PFSK-1 (cell line): ENCODE results near the gene ARMCX1. TPM values are rescaled to one million over a fixed set of nuclear protein-coding genes. Genes with fewer than 3 reads are reported as not detected.

ENCODE experiments used
- FOXP2 ChIP-seq: optimal IDR thresholded peaks from 2 replicates; pipeline ENCODE3; 2011; ENCODE audit warnings: borderline replicate concordance, control low read depth, inconsistent platforms; ENCODE audit not compliant: insufficient read depth; ENCODE audit errors: extremely low read length, extremely low read depth
- POLR2AphosphoS5 ChIP-seq: IDR thresholded peaks from 2 replicates; pipeline ENCODE4 v1.6.1; 2012; ENCODE audit warnings: low read depth, mild to moderate bottlenecking, control low read depth, low read length, moderate library complexity
- SIN3A ChIP-seq: IDR thresholded peaks from 2 replicates; pipeline ENCODE4 v1.6.1; 2012; ENCODE audit warnings: mild to moderate bottlenecking, low read length, moderate library complexity, borderline replicate concordance; ENCODE audit not compliant: insufficient read depth
- TAF1 ChIP-seq: IDR thresholded peaks from 2 replicates; pipeline ENCODE4 v1.6.1; 2012; ENCODE audit warnings: low read length, control low read depth, borderline replicate concordance; ENCODE audit not compliant: insufficient read depth
- polyA plus RNA-seq: library from polyadenylated mRNA; unstranded; fragments of >200 nt; gene quantifications from one replicate; pipeline ENCODE4 v1.2.1, GENCODE V29; 2012; ENCODE audit warnings: low read depth, missing spikeins; ENCODE audit not compliant: insufficient read length
- TF ChIP-seq, protein P1 (sequence below), 2 experiments: IDR thresholded peaks; 2 replicates each; pipeline versions ENCODE4 v1.6.1 to v1.8.0; 2011 to 2012; ENCODE audit warnings: low read depth in 2 of 2, low read length in 2 of 2, control low read depth in 1 of 2, inconsistent platforms in 1 of 2, mild to moderate bottlenecking in 1 of 2, moderate library complexity in 1 of 2; ENCODE audit not compliant: insufficient read depth in 1 of 2

ARMCX1 gene
- polyA plus RNA-seq: 8.7 TPM

GRCh38 chrX:101550362-101550750, at the start of gene ARMCX1:
Gene ARMCX1, plus strand, starts transcription at chrX:101550547. Its CDS starts 2,384 bp downstream, at chrX:101552931.
- TF ChIP-seq FOXP2 (no peak), SIN3A (no peak), TAF1 (no peak), POLR2AphosphoS5 (no peak)
- TF ChIP-seq, protein P1, sequence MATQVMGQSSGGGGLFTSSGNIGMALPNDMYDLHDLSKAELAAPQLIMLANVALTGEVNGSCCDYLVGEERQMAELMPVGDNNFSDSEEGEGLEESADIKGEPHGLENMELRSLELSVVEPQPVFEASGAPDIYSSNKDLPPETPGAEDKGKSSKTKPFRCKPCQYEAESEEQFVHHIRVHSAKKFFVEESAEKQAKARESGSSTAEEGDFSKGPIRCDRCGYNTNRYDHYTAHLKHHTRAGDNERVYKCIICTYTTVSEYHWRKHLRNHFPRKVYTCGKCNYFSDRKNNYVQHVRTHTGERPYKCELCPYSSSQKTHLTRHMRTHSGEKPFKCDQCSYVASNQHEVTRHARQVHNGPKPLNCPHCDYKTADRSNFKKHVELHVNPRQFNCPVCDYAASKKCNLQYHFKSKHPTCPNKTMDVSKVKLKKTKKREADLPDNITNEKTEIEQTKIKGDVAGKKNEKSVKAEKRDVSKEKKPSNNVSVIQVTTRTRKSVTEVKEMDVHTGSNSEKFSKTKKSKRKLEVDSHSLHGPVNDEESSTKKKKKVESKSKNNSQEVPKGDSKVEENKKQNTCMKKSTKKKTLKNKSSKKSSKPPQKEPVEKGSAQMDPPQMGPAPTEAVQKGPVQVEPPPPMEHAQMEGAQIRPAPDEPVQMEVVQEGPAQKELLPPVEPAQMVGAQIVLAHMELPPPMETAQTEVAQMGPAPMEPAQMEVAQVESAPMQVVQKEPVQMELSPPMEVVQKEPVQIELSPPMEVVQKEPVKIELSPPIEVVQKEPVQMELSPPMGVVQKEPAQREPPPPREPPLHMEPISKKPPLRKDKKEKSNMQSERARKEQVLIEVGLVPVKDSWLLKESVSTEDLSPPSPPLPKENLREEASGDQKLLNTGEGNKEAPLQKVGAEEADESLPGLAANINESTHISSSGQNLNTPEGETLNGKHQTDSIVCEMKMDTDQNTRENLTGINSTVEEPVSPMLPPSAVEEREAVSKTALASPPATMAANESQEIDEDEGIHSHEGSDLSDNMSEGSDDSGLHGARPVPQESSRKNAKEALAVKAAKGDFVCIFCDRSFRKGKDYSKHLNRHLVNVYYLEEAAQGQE (IDR thresholded peaks at IDR 0.05; ENCODE audit: insufficient read depth in 1 of 2, low read depth in 2 of 2, low read length in 2 of 2): no peak

DNA sequence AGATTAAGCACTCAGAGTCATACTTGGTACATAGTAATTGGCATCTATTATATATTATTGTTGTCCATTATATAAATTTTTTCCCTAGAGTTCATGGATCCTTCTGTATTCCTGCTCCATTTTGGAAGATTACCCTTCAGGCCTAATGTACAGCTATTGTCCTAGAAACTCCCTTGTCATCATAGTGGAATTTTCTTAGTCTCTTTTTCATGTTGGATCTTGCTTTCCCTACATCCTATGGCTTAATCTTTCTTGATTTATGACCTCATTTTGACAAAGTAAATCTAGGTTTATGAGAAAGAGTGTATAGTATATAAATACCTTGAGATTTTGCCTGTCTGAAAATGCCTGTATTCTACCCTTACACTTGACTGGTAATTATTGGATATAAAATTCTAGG, 43.0 kb upstream of the ARMCX1 start:
- no peak for TF ChIP-seq SIN3A

- TF ChIP-seq, protein P1 (IDR thresholded peaks at IDR 0.05; ENCODE audit: insufficient read depth in 1 of 2, low read depth in 2 of 2, low read length in 2 of 2): no peak
- TF ChIP-seq TAF1 (no peak), FOXP2 (no peak), POLR2AphosphoS5 (no peak), SIN3A (no peak)
These were observed 42.4 kb upstream of the ARMCX1 start for GRCh38 chrX:101507986-101508385.

DNA sequence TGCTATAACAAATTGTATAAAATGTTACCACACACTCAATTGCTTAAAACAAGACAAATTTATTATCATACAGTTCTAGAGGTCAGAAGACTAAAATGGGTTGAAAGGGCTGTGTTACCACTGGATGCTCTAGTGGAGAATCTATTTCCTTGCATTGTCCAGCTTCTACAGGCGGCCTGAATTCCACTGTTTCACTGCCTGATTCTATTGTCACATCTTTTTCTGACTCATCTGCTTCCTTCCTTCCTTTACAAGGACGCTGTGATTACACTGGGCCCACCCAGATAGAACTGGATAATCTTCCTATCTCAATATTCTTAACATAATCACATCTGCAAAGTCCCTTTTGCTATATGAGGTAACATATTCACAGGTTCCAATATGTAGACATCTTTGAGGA, 19.4 kb upstream of the ARMCX1 start:
- no peak for TF ChIP-seq SIN3A
- no peak for TF ChIP-seq POLR2AphosphoS5

DNA sequence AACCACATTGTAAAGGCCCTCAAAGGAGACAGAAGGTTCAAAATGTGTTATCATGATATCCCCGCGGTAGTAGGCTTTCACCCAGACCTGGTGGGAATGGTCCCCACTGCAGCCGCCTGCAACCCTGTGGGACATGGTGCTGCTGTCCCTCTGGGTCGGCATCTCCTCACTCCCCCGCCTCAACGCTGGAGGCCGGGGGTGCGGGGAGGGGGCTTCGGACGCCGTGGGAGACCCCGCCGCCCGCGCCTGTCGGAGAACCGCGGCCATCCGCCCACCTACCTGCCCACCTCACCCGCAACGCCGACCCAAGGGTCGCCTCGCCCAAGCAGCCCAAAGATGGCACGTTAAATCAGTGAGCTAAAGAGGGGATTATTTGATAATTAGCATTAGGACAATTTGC, 11.2 kb upstream of the ARMCX1 start:
- TF ChIP-seq FOXP2 (no peak), SIN3A (no peak), TAF1 (no peak), POLR2AphosphoS5 (no peak)
- TF ChIP-seq, protein P1 (IDR thresholded peaks at IDR 0.05; ENCODE audit: insufficient read depth in 1 of 2, low read depth in 2 of 2, low read length in 2 of 2): no peak

DNA sequence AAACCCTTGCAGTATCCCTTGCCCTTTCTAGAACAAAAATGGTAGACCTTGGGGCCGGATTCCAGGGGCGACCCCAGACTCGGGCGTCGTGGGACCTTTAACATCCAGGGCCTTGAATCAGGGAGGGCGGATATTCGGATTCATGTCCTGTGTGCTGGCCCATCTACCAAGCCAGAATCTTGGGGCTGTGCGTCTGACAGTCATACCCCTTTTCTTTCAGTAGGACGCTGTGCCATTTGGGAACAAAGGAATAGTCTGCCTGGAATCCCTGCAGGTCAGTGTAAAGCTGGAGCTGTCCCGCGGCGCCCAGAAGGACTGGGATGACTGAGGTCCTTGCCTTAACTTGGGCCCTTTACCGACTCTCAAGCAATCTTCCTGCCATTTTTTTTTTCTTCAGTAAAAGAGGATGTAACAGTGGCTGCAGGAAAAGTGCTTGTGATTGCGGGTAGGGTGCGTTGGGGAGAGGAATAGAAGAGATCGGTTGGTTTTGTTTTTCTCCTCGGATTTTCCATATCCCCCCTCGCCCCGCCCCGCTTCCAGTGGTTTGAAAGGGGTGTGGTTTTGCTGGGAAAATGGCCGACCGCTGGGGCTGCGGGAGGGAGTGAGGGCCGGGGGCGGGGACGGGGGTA, 518 bp downstream of the ARMCX1 start:
- TF ChIP-seq FOXP2 (no peak), SIN3A (no peak), POLR2AphosphoS5 (no peak), TAF1 (no peak)
- TF ChIP-seq, protein P1 (IDR thresholded peaks at IDR 0.05; ENCODE audit: insufficient read depth in 1 of 2, low read depth in 2 of 2, low read length in 2 of 2): no peak
